GM12878 (cell line): ENCODE data around the gene COX6A2. TPM values are rescaled to one million over a fixed set of nuclear protein-coding genes. Genes with fewer than 3 reads are reported as not detected.

Experiments used
- ATAC-seq: fragments of 200-7000 bp; cut with Tn5 transposase; 3 replicates; pipeline ENCODE4 v1.9.1; 2020; ENCODE audit warnings: mild to moderate bottlenecking, moderate library complexity
- BruUV-seq: library from RNA; stranded (reverse); fragments of 400-500 nt; replicated peaks from 2 replicates; lab custom pipeline; 2021; lab: Mats Ljungman, UMichigan
- CTCF ChIA-PET: fragments of 300-600 bp; sonication (Branson Sonifier 250); formaldehyde crosslinking; extraction: SDS; loops from one replicate; lab custom pipeline; 2021; ENCODE audit warnings: inconsistent platforms; lab: Yijun Ruan, JAX
- POLR2A ChIA-PET: fragments of 350-600 bp; formaldehyde crosslinking; extraction: SDS; loops from one replicate; lab custom pipeline; 2021; ENCODE audit warnings: inconsistent platforms; lab: Charles Lee
- RAD21 ChIA-PET: fragments of 300-600 bp; sonication (Branson Sonifier 250); formaldehyde crosslinking; loops from one replicate; lab custom pipeline; 2023; ENCODE audit warnings: antibody characterized with exemption; ENCODE audit not compliant: unreplicated experiment; lab: Charles Lee
- SMC1A ChIA-PET: fragments of 300-600 bp; sonication (Branson Sonifier 250); formaldehyde crosslinking; loops from one replicate; lab custom pipeline; 2023; ENCODE audit not compliant: unreplicated experiment, uncharacterized antibody; lab: Charles Lee
- DNase-seq: peaks from one replicate; pipeline ENCODE4 v3.0.0-alpha.2; 2011; ENCODE audit warnings: low read depth, low spot score
- FAIRE-seq: peaks from 3 replicates; lab custom pipeline; 2011; peaks lifted over from hg19 to GRCh38; lab: Jason Lieb, UNC
- H2AFZ ChIP-seq: 2 replicates; pipeline ENCODE4 v1.6.0; 2011; ENCODE audit warnings: low read depth, low read length, control low read depth; ENCODE audit not compliant: control insufficient read depth
- H3K27ac ChIP-seq: 2 replicates; pipeline ENCODE4 v1.5.1; 2011; ENCODE audit warnings: control low read depth; ENCODE audit not compliant: control insufficient read depth, insufficient read depth
- H3K27me3 ChIP-seq, 2 experiments: replicated peaks in 1 of 2; 2 replicates each; pipeline versions ENCODE4 v1.6.0 to v1.6.1; 2011; ENCODE audit warnings: low read length in 1 of 2; ENCODE audit not compliant: control insufficient read depth in 2 of 2, insufficient read depth in 2 of 2
- H3K36me3 ChIP-seq, 2 experiments: 2 replicates each; pipeline ENCODE4 v1.5.1; 2011; ENCODE audit warnings: low read length in 1 of 2; ENCODE audit not compliant: control insufficient read depth in 2 of 2, insufficient read depth in 2 of 2
- H3K4me1 ChIP-seq: 2 replicates; pipeline ENCODE4 v1.6.1; 2011; ENCODE audit warnings: mild to moderate bottlenecking, low read length, moderate library complexity, mixed read lengths; ENCODE audit not compliant: control insufficient read depth, insufficient read depth
- H3K4me2 ChIP-seq: 2 replicates; pipeline ENCODE4 v1.6.0; 2011; ENCODE audit warnings: control low read depth; ENCODE audit not compliant: control insufficient read depth, insufficient read depth
- H3K4me3 ChIP-seq: fragments of 200-600 bp; sonication (generic); 2 replicates; pipeline ENCODE4 v1.5.1; 2016
- H3K79me2 ChIP-seq: 2 replicates; pipeline ENCODE4 v1.6.0; 2011; ENCODE audit warnings: low read length; ENCODE audit not compliant: control insufficient read depth, insufficient read depth
- H3K9ac ChIP-seq: 2 replicates; pipeline ENCODE4 v1.8.0; 2011; ENCODE audit warnings: low read length, control low read depth, mixed read lengths; ENCODE audit not compliant: control insufficient read depth, insufficient read depth
- H3K9me3 ChIP-seq: replicated peaks from 3 replicates; pipeline ENCODE4 v1.5.1; 2011; ENCODE audit warnings: mild to moderate bottlenecking, low read length; ENCODE audit not compliant: control insufficient read depth, insufficient read depth
- H4K20me1 ChIP-seq: 2 replicates; pipeline ENCODE4 v1.6.0; 2011; ENCODE audit not compliant: control insufficient read depth, insufficient read depth
- CREM ChIP-seq: IDR thresholded peaks from 2 replicates; pipeline ENCODE4 v1.6.1; 2014; ENCODE audit warnings: antibody characterized with exemption, low read depth
- E2F4 ChIP-seq: IDR thresholded peaks from 2 replicates; pipeline ENCODE4 v1.6.1; 2012; ENCODE audit warnings: low read depth, low read length, improper control_type of control experiment
- HDAC2 ChIP-seq: fragments of 200-600 bp; sonication (generic); IDR thresholded peaks from 2 replicates; pipeline ENCODE4 v1.6.1; 2017
- KAT2A ChIP-seq: conservative IDR thresholded peaks from 2 replicates; pipeline ENCODE4 v1.6.1; 2011; ENCODE audit warnings: low read depth, low read length; ENCODE audit not compliant: control insufficient read depth
- PML ChIP-seq: IDR thresholded peaks from 2 replicates; pipeline ENCODE4 v1.6.1; 2012; ENCODE audit warnings: low read length, inconsistent platforms
- RBBP5 ChIP-seq: fragments of 200-600 bp; sonication (generic); conservative IDR thresholded peaks from 2 replicates; pipeline ENCODE4 v1.6.1; 2016
- REST ChIP-seq: IDR thresholded peaks from 2 replicates; pipeline ENCODE4 v1.6.1; 2012; ENCODE audit warnings: mild to moderate bottlenecking, low read depth, low read length
- STAT3 ChIP-seq: IDR thresholded peaks from 2 replicates; pipeline ENCODE4 v1.6.1; 2011; ENCODE audit warnings: low read depth, low read length, improper control_type of control experiment
- TBL1XR1 ChIP-seq: IDR thresholded peaks from 2 replicates; pipeline ENCODE4 v1.6.1; 2012; ENCODE audit warnings: low read depth, low read length, improper control_type of control experiment
- ZBTB33 ChIP-seq: fragments of 450-650 bp; IDR thresholded peaks from 2 replicates; pipeline ENCODE4 v1.6.1; 2017; ENCODE audit warnings: mild to moderate bottlenecking
- ZNF384 ChIP-seq: IDR thresholded peaks from 2 replicates; pipeline ENCODE4 v1.6.1; 2012; ENCODE audit warnings: low read depth, mild to moderate bottlenecking, low read length, improper control_type of control experiment, borderline replicate concordance
- WGBS: methylation state at CpG from one replicate; pipeline ENCODE4 v1.1.6; 2016; ENCODE audit warnings: low lambda C conversion rate; ENCODE audit not compliant: insufficient replicate concordance, insufficient coverage; ENCODE audit errors: missing lambda C conversion rate; 5-methylcytosine and 5-hydroxymethylcytosine counted together
- in situ Hi-C: fragments of 300-500 bp; cut with MboI; formaldehyde crosslinking; loops from 9 replicates; pipeline ENCODE4 v1.14.3; 2018; ENCODE audit warnings: mixed read lengths
- intact Hi-C: fragments of 100-400 bp; cut with micrococcal nuclease; formaldehyde crosslinking; loops from one replicate; pipeline ENCODE4 v1.14.2; 2022; ENCODE audit not compliant: unreplicated experiment
- polyA plus RNA-seq, 11 experiments: library from polyadenylated mRNA; depleted of rRNA in 4 of 11; unstranded in 6 of 11; stranded (reverse) in 5 of 11; fragments of >200 nt; fragmentation: Nextera tagmentation in 4 of 11; fragmentation: Illumina TruSeq in 1 of 11; extraction: Ambion mirVana in 4 of 11; extraction: Trizol in 1 of 11; gene quantifications; 1 replicate in 1 of 11; 2 replicates in 10 of 11; pipeline versions ENCODE4 v1.2.1 to v1.2.3, GENCODE V29; 2011 to 2016; ENCODE audit warnings: inconsistent platforms in 2 of 11, missing spikeins in 2 of 11, low read depth in 1 of 11
- total RNA-seq, 4 experiments: library from RNA; depleted of rRNA in 3 of 4; stranded (reverse); fragments of >200 nt in 3 of 4; fragmentation: Illumina TruSeq in 1 of 4; extraction: Trizol in 1 of 4; gene quantifications; 2 replicates each; pipeline versions ENCODE4 v1.2.1 to v1.2.3, GENCODE V29; 2013 to 2021
- TF ChIP-seq, protein P1 (sequence below): IDR thresholded peaks from 2 replicates; pipeline ENCODE4 v1.6.1; 2011; ENCODE audit warnings: low read depth, mild to moderate bottlenecking, low read length, moderate library complexity, borderline replicate concordance; ENCODE audit errors: extremely low read depth
- TF ChIP-seq, protein P2 (sequence below): IDR thresholded peaks from 2 replicates; pipeline ENCODE4 v1.6.1; 2011; ENCODE audit warnings: borderline replicate concordance, low read depth, mild to moderate bottlenecking, moderate library complexity, mixed read lengths, low read length; ENCODE audit not compliant: insufficient read depth; ENCODE audit errors: extremely low read length

Gene COX6A2
- total and polyA plus RNA-seq, 10 of the 15 experiments (the other 5 are each of a cell fraction or from before 2014, with no cell fraction given): not detected

DNA sequence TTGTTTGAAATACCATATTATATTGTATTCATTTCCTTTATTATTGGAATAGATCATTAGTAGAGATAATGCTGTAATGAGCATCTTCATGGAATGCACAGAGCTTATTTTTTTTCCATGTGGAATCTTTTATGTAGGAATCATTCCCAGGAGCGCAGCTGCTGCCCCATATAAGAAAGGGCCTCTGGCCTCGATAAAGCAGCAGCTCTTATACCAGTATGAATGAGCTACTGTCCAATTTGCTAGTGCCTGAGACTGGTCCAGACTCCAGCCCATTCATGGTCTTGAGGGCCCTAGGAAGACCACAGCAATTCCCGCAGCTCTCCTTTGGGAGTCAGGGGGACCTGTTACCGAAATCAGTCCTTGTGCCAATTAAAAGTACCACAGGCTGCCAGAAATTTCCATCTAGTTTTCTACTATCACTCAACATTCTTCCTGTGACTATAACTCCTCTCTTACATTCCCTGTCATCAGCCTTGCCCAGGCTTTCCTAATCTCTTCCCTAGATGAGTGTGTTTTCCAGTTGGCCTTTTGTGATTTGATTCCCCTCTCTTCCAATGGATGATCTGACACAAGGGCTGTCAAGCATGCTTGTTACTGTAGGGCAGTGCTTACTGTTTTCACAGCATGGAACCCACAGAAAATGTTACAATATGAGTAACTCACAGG is 12.5 kb upstream of the COX6A2 start:
- Histone ChIP-seq H3K4me2 (no peak overlapping the region), H3K9ac (no peak overlapping the region), H3K27ac (no peak overlapping the region), H3K36me3 (no peaks in the 10 kb centered on the region), H3K27me3 (no peaks in the 10 kb centered on the region), H3K9me3 (no peaks in the 10 kb centered on the region), H3K4me3 (no peak overlapping the region), H3K4me1 (no peaks in the 10 kb centered on the region), H3K79me2 (no peaks in the 10 kb centered on the region), H4K20me1 (no peaks in the 10 kb centered on the region), H2AFZ (no peak overlapping the region)
- ChIA-PET SMC1A (interaction anchor here (0.9 to 5.5 kb wide), 11 partner anchors 10 to 436 kb away, joined by 3 to 31 read pairs (median 3); partner anchors contain the start of gene COX6A2), POLR2A (no interaction called here), RAD21 (interaction anchor here (1.2 to 2.7 kb wide), 6 partner anchors 11 to 298 kb away, joined by 3 to 20 read pairs (median 4); no protein-coding TSS in a partner anchor), CTCF (interaction anchor here (0.5 to 5.7 kb wide), 9 partner anchors 10 to 487 kb away, joined by 3 to 45 read pairs (median 4); partner anchors contain the start of gene ITGAD)
- in situ Hi-C loops (loop anchor here (5.0 to 25.0 kb wide), 2 partner anchors 238 to 453 kb away; partner anchors contain the start of genes HSD3B7 and PYCARD), intact Hi-C loops (loop anchor here (5.0 kb wide), 2 partner anchors 238 to 348 kb away; partner anchors contain the start of genes PYCARD and VKORC1)
- 92% methylated on average over 4 of the region's 4 CpGs for WGBS
- FAIRE-seq: no peak
- ATAC-seq: no peak
- BruUV-seq: no TSS peak
- DNase-seq: no peak
- TF ChIP-seq, protein P1, sequence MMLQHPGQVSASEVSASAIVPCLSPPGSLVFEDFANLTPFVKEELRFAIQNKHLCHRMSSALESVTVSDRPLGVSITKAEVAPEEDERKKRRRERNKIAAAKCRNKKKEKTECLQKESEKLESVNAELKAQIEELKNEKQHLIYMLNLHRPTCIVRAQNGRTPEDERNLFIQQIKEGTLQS: no peak
- TF ChIP-seq REST: no peak
- no peak for TF ChIP-seq E2F4
- no peak for TF ChIP-seq RBBP5
- no peak for TF ChIP-seq CREM
- TF ChIP-seq STAT3: no peak
- TF ChIP-seq TBL1XR1: no peak
- no peak for TF ChIP-seq ZBTB33
- no peak for TF ChIP-seq KAT2A
- TF ChIP-seq PML: no peak
- TF ChIP-seq, protein P2, sequence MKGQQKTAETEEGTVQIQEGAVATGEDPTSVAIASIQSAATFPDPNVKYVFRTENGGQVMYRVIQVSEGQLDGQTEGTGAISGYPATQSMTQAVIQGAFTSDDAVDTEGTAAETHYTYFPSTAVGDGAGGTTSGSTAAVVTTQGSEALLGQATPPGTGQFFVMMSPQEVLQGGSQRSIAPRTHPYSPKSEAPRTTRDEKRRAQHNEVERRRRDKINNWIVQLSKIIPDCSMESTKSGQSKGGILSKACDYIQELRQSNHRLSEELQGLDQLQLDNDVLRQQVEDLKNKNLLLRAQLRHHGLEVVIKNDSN: no peak
- TF ChIP-seq ZNF384: no peak
- no peak for TF ChIP-seq HDAC2
